GF-D8 (cell line): ENCODE measurements around the gene TF.
A peak's percentile ranks its signal among the peaks of the same experiment; 100 is the strongest.
"Not testable (repeated sequence)": the region's sequence is repeated elsewhere in the genome, so short reads cannot be mapped to it uniquely, and the experiment has no call there.

Experiments used
- DNase-seq: peaks from one replicate; lab custom pipeline; 2025; lab: John Stamatoyannopoulos, UW

TF gene

GRCh38 chr3:133767607-133768006 is 21.4 kb downstream of the TF start:
- DNase-seq = no peak

- no peak for DNase-seq
Observed at GRCh38 chr3:133769536-133769935, 23.3 kb downstream of the TF start.

- DNase-seq = no peak
Observed at GRCh38 chr3:133773732-133774131, 27.5 kb downstream of the TF start.

- DNase-seq = no peak
Observed at GRCh38 chr3:133775309-133775708, 29.1 kb downstream of the TF start.

- no peak for DNase-seq
Observed at GRCh38 chr3:133775835-133776234, 29.6 kb downstream of the TF start.

GRCh38 chr3:133776794-133777438 is 30.7 kb downstream of the TF start:
- no peak for DNase-seq

- no peak for DNase-seq
Observed at GRCh38 chr3:133777807-133778568, 31.8 kb downstream of the TF start.

- DNase-seq = no peak
Observed at GRCh38 chr3:133779626-133780203, 33.5 kb downstream of the TF start.

GRCh38 chr3:133780756-133781155 is 34.6 kb downstream of the TF start:
- not testable (repeated sequence) for DNase-seq

- DNase-seq = no peak
Observed at GRCh38 chr3:133781570-133781969, 35.4 kb downstream of the TF start.

- no peak for DNase-seq
Observed at GRCh38 chr3:133782454-133782853, 36.3 kb downstream of the TF start.

GRCh38 chr3:133783762-133784161 is 37.6 kb downstream of the TF start:
- DNase-seq = no peak

- DNase-seq = no peak
Observed at GRCh38 chr3:133788024-133788423, 41.8 kb downstream of the TF start.

- no peak for DNase-seq
Observed at GRCh38 chr3:133792171-133792763, 46.1 kb downstream of the TF start.

GRCh38 chr3:133797396-133798105 is 51.4 kb downstream of the TF start:
- no peak for DNase-seq

GRCh38 chr3:133799794-133800585 is 53.8 kb downstream of the TF start:
- DNase-seq = peak; percentile 39

- DNase-seq = no peak
Observed at GRCh38 chr3:133803469-133803868, 57.3 kb downstream of the TF start.

GRCh38 chr3:133804896-133805295 is 58.7 kb downstream of the TF start:
- DNase-seq = no peak

- DNase-seq = no peak
Observed at GRCh38 chr3:133805384-133805701, 59.1 kb downstream of the TF start.

- DNase-seq = peak; percentile 81
Observed at GRCh38 chr3:133805702-133806475, 59.7 kb downstream of the TF start, which contains the start of gene SRPRB. SRPRB (plus strand) TSS chr3:133805815; CDS start chr3:133805849, 34 bp downstream.

GRCh38 chr3:133812872-133813271 is 66.7 kb downstream of the TF start:
- DNase-seq = no peak
